Testis (tissue), 2 donors: ENCODE data around the gene RCAN2.

Experiments used
- POLR2A ChIP-seq: fragments of 450-650 bp; IDR thresholded peaks from one replicate; pipeline ENCODE4 v1.6.1; 2017; ENCODE audit warnings: antibody characterized with exemption, mild to moderate bottlenecking, moderate library complexity
- TF ChIP-seq, protein P1 (sequence below), 3 experiments: fragments of 450-650 bp in 2 of 3; fragments of 200-600 bp in 1 of 3; sonication (generic) in 1 of 3; IDR thresholded peaks; one replicate each; pipeline ENCODE4 v1.5.1; 2016 to 2019; ENCODE audit warnings: antibody characterized with exemption in 3 of 3, mild to moderate bottlenecking in 2 of 3, moderate library complexity in 1 of 3

DNA sequence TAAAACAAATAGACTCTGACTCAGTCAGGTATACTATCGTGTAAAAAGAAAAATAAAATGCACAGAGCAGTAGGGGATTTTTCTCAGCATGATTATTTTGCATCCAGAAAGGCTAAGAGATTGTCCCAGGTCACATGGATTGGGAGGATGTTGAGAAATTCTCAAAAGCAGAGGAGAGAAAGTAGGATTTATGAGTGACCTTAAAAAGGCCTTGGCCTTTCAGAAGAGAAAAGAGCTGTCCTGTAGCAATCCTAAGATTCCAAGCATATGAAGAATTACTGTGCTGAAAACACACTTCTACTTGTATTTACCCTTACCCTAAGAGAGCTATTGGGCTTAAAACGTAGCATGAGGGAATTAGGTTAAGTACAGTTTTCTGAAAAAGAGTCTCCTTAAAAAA, 170.7 kb downstream of the RCAN2 start:
- TF ChIP-seq, protein P1, sequence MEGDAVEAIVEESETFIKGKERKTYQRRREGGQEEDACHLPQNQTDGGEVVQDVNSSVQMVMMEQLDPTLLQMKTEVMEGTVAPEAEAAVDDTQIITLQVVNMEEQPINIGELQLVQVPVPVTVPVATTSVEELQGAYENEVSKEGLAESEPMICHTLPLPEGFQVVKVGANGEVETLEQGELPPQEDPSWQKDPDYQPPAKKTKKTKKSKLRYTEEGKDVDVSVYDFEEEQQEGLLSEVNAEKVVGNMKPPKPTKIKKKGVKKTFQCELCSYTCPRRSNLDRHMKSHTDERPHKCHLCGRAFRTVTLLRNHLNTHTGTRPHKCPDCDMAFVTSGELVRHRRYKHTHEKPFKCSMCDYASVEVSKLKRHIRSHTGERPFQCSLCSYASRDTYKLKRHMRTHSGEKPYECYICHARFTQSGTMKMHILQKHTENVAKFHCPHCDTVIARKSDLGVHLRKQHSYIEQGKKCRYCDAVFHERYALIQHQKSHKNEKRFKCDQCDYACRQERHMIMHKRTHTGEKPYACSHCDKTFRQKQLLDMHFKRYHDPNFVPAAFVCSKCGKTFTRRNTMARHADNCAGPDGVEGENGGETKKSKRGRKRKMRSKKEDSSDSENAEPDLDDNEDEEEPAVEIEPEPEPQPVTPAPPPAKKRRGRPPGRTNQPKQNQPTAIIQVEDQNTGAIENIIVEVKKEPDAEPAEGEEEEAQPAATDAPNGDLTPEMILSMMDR (IDR thresholded peaks at IDR 0.05) = no peak
- TF ChIP-seq POLR2A = no peak
